Fibroblast of skin of back (primary cell): ENCODE measurements around the gene F10. TPM values are rescaled to one million over a fixed set of nuclear protein-coding genes. Genes with fewer than 3 reads are reported as not detected.
"Not testable (repeated sequence)": the region's sequence is repeated elsewhere in the genome, so short reads cannot be mapped to it uniquely, and the experiment has no call there.

Source experiments
- DNase-seq: peaks from one replicate; pipeline ENCODE4 v3.0.0-alpha.2; 2013
- polyA plus RNA-seq, 2 experiments: library from polyadenylated mRNA; unstranded; fragments of 120-200 nt; gene quantifications; one replicate each; pipeline ENCODE4 v1.2.1, GENCODE V29; 2013; ENCODE audit not compliant: insufficient read length in 2 of 2

F10 gene
- polyA plus RNA-seq (2013, experiment 1 of 2; ENCODE audit: insufficient read length), result 2.1 TPM
- polyA plus RNA-seq (2013, experiment 2 of 2; ENCODE audit: insufficient read length), result 4.5 TPM

DNA sequence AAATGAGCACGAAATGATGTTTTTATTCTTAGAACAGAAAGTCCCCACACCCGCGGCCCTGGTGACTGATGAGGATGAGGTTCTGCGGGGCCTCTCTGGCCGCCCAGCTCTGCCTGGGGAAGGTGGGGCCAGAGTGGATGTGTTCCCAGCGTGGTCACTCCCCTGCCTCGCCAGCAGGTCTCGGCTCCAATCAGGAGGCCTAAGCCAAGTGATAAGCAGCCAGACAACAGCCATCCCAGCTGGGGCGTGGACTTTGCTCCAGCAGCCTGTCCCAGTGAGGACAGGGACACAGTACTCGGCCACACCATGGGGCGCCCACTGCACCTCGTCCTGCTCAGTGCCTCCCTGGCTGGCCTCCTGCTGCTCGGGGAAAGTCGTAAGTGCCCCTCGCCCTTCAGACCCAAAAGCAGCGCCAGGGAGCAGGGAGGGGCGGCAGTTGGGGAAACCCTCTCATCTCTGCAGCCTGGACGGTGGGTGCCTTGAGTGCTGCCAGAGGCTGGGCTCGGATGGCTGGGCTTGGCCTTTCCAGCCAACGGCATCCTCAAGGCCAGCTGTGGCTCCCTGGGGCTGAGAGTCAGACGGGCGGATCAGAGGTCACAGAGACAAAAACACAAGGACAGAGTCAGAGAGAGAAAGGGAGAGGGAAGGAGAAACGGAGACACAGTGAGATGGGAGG is at the start of gene F10:
TSS of gene F10 (plus strand) at position 250 of the 676 bp plus-strand sequence. CDS start at position 307, 57 bp downstream.
- DNase-seq, result peak; percentile 64

DNA sequence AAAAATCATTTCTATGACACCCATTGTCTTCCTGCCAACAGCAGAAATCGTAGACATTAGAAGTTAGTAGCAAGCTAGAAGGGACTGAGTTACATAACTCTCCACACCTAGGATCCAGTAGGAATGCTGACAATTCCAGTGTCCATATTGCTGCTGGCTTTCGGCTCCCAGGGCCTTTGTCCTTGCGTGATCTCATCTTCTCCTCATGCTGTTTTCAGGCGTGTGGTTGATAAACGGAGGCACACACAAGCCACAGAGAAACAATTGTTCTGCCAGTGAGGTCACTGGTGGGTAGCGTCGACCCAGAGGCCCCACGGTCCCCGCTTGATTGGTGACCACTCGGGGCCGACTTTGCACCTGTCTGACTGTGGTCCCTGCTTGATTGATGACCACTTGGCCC is 48.7 kb upstream of the F10 start:
- DNase-seq, result no peak

DNA sequence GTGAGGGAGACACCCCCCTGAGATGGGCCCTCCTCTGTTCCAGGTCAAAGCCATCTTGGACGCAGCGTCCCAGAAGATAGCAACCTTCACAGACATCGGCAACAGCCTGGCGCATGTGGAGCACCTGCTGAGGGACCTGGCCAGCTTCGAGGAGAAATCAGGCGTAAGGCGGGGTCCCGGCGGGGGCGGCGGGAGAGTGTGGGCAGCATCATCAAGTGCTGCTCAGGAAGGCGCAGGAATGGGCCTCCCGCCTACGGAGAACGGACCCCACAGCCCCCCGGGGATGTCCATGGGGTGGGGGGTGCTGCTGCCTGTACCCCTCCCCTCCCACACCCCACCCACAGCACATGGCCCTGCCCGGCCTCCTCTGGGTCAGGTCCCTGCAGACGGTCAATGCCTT is 48.2 kb upstream of the F10 start:
- DNase-seq, result no peak

DNA sequence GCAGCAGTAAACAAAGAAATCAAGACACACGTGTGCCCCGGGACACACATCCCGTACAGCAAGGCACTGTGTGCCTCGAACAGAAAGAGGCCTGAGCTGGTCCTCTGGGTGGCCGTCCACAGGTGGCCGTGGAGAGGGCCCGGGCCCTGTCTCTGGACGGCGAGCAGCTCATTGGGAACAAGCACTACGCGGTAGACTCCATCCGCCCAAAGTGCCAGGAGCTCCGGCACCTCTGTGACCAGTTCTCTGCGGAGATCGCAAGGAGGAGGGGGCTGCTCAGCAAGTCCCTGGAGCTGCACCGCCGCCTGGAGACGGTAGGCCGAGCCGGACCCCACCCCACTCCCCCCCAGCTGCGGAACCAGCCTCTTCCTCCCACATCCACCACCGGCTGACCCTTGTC is 47.7 kb upstream of the F10 start:
- no peak for DNase-seq

DNA sequence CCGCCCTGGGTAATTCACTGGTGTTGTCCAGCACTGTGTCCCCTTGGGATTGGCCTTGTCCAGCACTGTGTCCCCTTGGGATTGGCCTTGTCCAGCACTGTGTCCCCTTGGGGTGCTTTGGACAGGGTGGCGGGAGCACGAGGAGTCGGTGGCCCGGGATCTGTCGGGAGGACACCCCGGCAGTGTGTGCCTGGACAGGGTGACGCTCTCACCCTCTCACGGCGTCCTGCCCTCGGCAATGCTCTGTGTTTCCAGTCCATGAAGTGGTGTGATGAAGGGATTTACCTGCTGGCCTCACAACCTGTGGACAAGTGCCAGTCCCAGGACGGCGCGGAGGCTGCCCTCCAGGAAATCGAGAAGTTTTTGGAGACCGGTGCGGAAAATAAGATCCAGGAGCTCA is 46.9 kb upstream of the F10 start:
- DNase-seq, result no peak

DNA sequence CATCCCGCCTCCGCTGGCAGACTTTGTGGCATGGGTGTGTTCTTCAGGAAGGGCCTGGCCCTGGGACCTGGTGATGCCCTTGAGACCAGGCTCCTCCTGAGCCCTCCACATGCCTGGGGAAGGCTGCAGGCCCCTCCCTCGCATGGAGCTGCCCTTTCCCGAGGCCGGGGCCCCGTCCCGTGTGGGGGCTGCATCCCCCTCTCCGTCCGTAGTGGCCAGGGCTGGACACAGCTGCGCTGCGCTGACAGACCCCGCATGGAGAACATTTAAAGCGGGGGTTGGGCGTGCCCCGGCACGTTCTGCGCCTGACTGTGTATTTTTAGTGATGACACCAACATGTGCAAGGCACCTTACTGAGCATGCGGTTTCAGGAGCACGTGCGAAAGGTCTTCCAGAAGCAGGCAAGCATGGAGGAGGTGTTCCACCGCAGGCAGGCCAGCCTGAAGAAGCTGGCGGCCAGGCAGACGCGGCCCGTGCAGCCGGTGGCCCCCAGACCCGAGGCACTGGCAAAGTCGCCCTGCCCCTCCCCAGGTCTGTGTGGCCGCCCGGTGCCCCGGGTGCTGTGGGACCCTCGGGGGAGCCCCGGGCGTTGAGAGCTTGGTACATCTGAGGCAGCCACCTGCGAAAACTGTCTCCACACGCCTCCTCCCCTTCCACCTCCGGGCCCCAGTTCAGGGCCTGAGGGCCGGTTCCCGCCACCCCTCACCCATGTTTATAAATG is 45.8 kb upstream of the F10 start:
- DNase-seq, result no peak

DNA sequence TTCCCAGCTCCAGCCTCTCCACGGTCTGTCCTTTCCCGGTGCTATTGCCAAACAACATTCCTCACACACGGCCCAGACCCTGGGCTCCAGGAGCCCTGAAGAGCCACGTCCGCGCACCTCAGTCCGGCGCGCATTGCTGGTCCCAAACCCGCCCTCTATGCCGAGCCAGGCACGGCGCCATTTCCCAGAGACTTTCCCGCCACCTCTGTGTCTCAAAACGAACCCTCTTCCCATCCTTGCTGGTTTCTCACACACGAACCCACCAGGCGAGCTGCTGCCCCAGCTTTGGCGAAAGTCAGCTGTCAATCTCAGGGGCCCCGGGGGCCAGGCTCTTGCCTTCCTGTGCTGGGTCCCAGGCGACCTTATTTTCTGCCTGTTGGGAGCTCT is 45.0 kb upstream of the F10 start:
- no peak for DNase-seq

DNA sequence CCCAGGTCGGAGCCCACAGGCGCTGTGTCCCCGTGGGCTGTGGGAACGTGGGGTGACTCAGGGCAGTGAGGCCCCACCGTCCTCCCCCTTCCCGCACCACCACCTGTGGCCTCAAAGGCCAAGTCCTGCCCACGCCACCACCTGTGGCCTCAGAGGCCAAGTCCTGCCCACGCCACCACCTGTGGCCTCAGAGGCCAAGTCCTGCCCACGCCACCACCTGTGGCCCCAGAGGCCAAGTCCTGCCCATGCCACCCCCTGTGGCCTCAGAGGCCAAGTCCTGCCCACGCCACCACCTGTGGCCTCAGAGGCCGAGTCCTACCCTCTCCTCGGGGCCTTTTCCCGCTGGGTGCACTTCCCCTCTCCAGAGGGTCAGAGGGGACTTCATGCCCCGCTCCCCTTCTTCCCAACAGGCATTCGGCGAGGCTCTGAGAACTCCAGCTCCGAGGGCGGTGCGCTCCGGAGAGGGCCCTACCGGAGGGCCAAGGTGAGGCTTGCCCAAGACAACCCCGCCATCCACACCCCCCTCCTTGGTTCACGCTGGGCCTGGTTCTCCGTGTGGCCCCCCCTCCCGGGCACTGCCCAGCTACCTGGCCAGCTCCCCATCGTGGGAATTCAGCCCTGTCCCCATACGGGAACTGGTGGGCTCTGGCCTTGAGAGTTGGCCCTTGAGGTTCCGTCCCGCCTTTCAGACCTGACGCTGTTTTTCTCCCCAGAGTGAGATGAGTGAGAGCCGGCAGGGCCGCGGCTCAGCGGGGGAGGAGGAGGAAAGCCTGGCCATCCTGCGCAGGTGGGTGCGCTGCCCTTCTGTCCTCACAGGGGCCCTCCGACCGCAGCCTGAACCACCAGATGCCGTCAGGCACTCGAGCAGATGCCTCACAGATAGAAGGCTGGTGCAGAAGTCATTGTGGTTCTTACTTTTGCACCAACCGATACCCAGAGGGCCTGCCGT is 44.4 kb upstream of the F10 start:
- no peak for DNase-seq

DNA sequence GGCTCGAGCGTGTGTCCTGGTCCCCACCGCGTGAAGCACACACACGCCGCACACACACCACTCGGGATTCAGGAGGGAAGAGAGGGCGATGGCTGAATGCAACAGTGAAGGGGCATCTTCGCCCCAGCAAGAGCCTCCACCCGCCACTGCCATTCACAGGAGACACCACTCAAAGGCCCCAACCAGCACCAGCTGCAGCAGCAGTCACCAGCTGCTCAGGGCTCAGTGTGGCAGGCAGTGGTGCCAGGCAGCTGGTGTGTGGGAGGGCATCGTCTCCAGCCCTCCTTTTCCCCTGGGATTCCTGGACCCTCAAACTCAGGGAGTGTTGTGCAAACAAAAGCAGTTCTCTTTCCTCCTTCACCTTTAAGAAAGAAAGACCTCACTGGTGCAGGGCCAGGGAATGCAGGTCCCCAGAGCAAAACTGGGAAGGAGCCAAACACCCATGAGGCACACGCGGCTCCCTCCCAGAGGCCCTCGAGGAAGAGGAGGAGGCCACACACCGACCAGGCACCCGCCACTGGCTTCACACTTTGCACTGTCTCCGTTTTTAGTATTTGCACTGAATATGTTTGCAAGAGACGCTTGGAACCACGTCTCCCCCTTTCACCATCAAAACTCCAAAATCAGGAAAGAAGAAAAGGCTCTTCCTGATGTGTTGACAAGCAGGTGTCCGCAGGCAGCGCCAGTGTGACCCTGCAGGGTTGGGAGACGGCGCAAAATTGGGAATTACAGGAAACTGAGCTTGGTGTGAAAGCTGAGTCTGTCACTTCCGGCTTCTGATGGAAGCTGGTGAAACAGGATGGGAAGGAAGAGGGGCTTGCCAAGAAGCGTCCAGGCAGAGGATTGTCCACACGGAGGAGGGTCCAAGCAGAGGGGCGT is 43.5 kb upstream of the F10 start:
- no peak for DNase-seq

DNA sequence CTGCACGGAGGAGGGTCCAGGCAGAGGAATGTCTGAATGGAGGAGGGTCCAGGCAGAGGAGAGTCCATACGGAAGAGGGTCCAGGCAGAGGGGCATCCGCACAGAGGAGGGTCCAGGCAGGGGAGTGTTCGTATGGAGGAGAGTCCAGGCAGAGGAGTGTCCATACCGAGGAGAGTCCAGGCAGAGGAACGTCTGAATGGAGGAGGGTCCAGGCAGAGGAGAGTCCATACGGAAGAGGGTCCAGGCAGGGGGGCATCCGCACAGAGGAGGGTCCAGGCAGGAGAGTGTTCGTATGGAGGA is 42.9 kb upstream of the F10 start:
- DNase-seq, result not testable (repeated sequence)

DNA sequence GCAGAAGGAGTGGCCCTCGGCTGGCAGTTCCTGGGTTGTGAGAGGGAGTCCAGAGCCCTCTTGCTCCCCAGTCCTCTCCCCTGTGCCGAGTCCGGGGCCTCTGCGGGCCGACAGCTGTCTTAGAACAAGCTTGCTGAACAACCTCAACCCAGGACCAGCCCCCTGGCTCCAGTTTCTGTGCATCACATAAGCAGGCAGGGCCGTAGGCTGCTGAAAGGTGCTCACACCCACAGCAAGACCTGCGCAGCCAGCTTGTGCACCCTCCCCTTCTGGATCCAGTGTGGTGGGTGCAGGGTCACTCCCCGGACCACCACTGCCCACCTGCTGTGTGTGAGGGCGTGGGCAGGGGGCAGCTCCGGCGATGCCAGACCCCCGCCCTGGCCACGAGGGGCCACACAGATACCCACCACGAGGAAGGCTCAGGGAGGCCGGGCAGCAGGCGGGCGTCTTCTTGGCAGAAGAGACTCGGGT is 42.2 kb upstream of the F10 start:
- DNase-seq, result no peak

DNA sequence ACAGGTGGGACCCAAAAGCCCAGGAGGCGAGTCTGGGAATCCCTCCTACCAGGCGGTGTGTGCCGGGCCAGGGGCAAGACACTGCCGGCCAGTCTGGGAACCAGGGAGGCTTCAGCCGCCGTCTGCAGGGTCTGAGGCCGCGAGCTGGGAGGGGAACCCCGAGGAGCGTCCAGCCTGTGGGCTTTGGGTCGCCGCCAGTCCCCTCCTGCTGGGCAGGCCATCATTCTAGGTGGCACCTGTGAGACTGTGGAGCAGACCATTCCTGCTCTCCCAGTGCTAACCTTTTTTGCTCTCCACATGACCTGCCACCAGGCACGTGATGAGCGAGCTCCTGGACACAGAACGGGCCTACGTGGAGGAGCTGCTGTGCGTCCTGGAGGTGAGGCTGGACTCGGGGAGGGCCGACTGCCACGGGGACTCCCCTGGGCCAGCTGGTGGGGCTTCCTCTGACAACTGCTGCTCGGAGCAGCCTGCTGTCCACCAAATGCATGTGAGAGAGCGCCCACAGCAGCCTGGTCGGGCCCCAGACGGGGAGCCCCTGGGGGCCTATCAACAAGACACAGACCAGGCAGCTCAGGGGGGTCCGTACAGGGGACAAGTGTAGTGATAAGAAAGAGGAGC is 41.6 kb upstream of the F10 start:
- no peak for DNase-seq

DNA sequence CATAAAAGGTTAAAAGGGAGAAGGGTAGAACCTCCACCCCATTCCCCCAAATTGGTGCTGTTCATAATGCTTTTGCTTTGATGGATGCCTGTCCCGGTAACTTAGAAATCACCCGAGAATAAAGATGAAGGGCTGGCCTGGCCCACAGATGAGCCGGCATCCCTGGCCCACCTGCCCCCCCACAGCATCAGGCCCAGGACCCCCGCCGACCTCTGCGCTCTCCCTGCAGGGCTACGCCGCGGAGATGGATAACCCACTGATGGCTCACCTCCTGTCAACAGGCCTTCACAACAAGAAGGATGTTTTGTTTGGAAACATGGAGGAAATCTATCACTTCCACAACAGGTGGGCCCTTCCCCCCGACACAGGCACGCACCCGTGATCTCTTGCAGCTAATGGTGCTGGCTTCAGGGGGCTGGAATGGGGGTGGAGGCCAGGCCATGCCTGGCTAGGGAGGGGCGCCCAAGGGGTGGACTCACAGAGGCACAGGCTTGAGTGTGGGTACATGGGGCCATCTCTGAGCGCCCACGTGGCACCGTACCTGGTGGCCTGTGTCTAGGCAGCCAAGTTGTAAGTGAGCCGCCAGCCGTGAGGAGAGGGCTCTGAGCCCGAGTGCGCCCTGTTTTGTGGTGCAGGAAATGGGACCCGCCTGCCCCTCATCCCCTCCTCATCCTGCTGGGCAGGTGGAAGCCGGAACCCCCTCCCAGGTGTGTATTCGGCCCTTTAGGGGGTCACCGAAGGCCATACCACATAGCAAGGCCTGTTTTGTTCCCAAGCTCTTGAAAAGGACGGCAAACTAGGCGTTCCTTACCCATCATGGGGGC is 40.2 kb upstream of the F10 start:
- DNase-seq, result no peak

DNA sequence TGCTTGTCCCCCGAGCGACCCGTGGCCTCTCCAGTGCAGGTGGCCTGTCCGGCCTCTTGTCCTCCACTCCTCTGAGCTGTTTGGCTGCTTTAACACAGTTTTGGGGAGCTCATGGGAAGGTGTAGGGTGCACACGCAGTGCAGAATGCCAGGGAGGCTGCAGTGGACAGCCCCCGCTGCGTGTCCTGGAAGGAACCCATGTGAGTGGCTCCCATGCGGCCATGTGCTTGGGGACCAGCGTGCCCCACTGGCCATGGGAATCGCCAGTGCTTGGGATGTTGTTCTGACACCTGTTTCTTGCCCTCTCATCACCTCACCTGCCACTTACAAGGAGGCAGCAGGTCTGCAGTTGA is 39.6 kb upstream of the F10 start:
- DNase-seq, result no peak

DNA sequence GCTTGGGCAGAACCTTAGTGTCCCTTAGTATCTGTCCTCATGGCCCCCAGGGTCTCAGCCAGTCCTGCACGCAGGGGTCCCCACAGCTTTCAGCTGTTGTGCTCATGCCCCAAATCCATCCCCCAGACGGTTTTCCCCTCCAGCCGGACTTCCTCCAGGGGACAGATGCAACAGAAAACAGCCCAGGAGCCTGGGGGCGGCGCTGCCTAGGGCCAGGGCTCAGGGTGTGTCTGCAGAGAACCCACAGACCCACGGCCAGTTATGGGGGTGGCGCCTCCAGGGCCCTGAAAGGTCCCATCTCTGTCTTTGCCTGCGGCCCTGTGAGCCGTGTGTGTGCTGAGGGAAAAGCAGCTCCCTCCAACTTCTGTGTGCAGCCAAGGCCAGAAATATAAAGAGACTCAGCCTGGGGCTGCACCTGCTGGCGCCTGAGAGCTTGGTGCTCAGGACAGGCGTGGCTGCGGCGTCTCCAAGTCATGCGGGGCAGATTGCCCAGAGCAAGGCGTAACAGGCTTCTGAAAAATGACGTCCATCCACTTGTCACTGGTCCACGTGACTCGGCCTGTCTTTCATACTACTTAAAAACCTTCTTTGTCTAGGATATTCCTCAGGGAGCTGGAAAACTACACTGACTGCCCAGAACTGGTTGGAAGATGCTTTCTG is 39.1 kb upstream of the F10 start:
- no peak for DNase-seq

DNA sequence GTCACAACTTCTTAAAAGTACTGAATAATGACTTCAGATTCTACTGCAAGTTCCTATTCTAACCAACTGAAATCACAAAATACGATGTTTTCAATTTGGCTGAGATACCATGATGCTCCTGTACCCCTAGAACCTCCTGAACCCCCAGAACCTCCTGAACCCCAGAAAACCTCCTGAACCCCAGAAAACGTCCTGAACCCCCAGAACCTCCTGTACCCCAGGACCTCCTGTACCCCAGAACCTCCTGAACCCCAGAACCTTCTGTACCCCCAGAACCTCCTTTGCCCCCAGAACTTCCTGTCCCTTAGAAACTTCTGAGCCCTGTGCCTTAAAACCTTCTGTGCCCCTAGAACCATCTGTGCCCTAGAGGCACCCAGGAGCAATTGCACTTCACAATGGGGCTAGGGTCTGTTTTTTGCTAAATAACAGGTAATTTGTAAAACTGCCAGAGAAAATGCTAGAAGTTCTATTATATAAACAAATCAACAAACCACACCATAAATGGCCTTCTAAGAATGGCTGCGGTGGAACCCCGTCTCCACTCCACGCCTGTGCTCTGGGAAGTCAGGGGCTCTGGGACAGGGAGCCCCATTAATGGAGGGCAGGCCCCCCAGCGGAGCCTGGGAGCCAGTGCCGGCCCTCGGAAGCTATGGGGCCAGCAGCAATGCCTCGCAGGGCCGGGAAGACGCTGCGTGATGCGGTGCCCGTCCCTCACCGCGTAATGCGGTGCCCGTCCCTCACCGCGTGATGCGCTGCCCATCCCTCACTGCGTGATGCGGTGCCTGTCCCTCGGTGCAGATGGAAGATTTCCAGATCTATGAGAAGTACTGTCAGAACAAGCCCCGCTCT is 38.3 kb upstream of the F10 start:
- DNase-seq, result no peak

DNA sequence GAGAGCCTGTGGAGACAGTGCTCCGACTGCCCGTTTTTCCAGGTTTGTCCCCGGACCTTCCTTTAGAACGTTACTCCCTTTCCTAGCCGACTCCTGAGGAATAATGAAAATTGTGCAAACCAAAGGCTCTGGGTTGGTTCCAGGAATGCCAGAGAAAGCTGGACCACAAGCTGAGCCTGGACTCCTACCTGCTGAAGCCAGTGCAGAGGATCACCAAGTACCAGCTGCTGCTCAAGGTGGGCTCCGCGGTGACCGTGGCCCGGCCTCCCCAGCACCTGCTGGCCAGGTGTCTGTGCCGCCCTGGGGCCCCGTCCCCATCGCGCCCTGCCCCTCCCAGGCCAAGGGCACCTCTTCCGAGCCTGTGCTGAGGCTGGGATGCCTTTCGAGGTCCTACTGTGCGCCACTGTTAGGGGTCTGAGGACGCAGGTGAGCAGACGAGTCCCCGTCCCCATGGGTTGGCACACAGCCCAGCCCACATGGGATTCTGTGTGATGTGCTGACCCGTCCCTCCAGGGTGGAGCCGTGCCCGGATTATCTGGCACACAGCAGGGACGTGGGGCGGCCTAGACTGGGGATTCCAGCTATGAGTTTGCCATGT is 37.6 kb upstream of the F10 start:
- no peak for DNase-seq

DNA sequence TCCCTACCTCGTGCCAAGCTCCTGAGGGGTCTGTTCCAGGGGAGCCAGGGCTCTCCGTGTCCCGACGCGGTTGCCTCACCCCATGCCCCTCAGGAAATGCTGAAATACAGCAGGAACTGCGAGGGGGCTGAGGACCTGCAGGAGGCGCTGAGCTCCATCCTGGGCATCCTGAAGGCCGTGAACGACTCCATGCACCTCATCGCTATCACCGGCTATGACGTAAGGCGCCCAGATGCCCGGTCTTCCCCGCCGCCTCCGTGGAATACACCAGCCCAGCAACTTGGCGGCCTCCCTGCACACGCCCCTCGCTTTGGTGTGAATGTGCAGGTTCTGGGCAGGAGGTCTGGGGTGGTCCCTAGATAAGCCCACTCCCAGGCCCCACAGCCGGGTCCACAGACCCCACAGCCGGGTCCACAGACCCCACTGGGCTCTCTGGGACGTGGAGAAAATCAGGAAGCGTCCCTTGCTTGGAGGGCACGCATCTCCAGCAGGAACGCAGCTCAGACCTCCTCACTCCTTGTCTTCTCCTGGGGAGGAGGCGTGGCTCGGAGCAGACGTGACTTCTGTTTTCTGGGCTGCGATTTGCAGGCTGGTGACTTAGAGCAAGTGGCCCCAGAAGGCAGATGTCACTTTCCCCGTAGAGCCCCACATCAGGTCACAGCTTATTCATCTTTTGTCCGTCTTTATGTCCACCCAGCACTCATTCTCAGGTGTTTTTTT is 36.4 kb upstream of the F10 start:
- DNase-seq, result no peak
